ENCODE results near the gene ZNF552.
"Not testable (repeated sequence)": the region's sequence is repeated elsewhere in the genome, so short reads cannot be mapped to it uniquely, and the experiment has no call there.

The ZNF552 gene

GRCh38 chr19:57802269-57802668 is 12.4 kb downstream of the ZNF552 start:
- H3K4me2 ChIP-seq (ENCODE audit: low read depth, low read length, poor library complexity, severe bottlenecking): no peak overlapping the region
- no peak overlapping the region for H3K9ac ChIP-seq (ENCODE audit: low read depth, low read length, poor library complexity, severe bottlenecking)
- H4K20me1 ChIP-seq (ENCODE audit: insufficient read depth, low read length, poor library complexity, severe bottlenecking): no peaks in the 10 kb centered on the region
- TF ChIP-seq CTCF (conservative IDR thresholded peaks at IDR 0.05; ENCODE audit: low read length): no peak
- no peak for TF ChIP-seq EZH2phosphoT487 (IDR thresholded peaks at IDR 0.05; ENCODE audit: borderline replicate concordance)
- H3K79me2 ChIP-seq (ENCODE audit: insufficient read depth, low read length): no peaks in the 10 kb centered on the region
- no peaks in the 10 kb centered on the region for H3K9me2 ChIP-seq (replicated peaks; ENCODE audit: low read depth, low read length)
- no peaks in the 10 kb centered on the region for H3K4me1 ChIP-seq (ENCODE audit: insufficient read depth, low read length, poor library complexity, severe bottlenecking)
- no peaks in the 10 kb centered on the region for H3K9me3 ChIP-seq (ENCODE audit: insufficient read depth, low read depth, low read length)
- no peaks in the 10 kb centered on the region for H3F3A ChIP-seq (ENCODE audit: low read depth)
- H3K27me3 ChIP-seq (ENCODE audit: insufficient read depth, low read length, poor library complexity, severe bottlenecking): no peaks in the 10 kb centered on the region
- no peak overlapping the region for H2AFZ ChIP-seq (ENCODE audit: low read length)
- no peaks in the 10 kb centered on the region; the same call in 1 of the 2 replicates for H3K36me3 ChIP-seq (ENCODE audit: insufficient read depth, low read length)
- H3K4me3 ChIP-seq (ENCODE audit: low read length, poor library complexity, severe bottlenecking): no peak overlapping the region

DNA sequence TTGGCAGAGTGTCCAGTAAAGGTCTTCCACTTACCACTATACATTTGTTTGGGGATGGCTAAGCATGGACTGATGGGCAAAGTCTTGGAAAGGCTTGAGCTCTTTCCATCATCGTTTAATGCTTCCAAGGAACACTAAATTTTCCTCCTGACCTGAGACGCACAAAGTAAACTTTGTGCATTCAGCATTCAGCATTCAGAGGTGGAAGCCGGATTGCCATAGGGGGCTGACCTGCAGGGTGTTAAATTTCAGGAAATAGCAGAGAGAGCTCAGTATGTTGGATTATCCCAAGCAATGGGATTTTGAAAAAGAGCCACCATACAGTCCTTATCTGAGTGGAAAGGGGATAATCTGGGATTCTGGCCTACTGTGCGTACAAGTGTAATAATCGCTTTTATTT is 14.0 kb downstream of the ZNF552 start:
- Histone ChIP-seq H3K4me3 (ENCODE audit: low read length, poor library complexity, severe bottlenecking) (no peak overlapping the region), H3K79me2 (ENCODE audit: insufficient read depth, low read length) (no peaks in the 10 kb centered on the region), H3K4me1 (ENCODE audit: insufficient read depth, low read length, poor library complexity, severe bottlenecking) (no peaks in the 10 kb centered on the region), H3K9ac (ENCODE audit: low read depth, low read length, poor library complexity, severe bottlenecking) (no peak overlapping the region), H3K27me3 (ENCODE audit: insufficient read depth, low read length, poor library complexity, severe bottlenecking) (no peaks in the 10 kb centered on the region), H3K9me2 (replicated peaks; ENCODE audit: low read depth, low read length) (no peaks in the 10 kb centered on the region), H4K20me1 (ENCODE audit: insufficient read depth, low read length, poor library complexity, severe bottlenecking) (no peaks in the 10 kb centered on the region), H3K36me3 (ENCODE audit: insufficient read depth, low read length) (peaks cover 6% of the 10 kb centered on the region; the same call in 1 of the 2 replicates), H2AFZ (ENCODE audit: low read length) (no peak overlapping the region), H3K4me2 (ENCODE audit: low read depth, low read length, poor library complexity, severe bottlenecking) (no peak overlapping the region), H3F3A (ENCODE audit: low read depth) (no peaks in the 10 kb centered on the region), H3K9me3 (ENCODE audit: insufficient read depth, low read depth, low read length) (no peaks in the 10 kb centered on the region)
- no peak for TF ChIP-seq CTCF (conservative IDR thresholded peaks at IDR 0.05; ENCODE audit: low read length)
- TF ChIP-seq EZH2phosphoT487 (IDR thresholded peaks at IDR 0.05; ENCODE audit: borderline replicate concordance): no peak

DNA sequence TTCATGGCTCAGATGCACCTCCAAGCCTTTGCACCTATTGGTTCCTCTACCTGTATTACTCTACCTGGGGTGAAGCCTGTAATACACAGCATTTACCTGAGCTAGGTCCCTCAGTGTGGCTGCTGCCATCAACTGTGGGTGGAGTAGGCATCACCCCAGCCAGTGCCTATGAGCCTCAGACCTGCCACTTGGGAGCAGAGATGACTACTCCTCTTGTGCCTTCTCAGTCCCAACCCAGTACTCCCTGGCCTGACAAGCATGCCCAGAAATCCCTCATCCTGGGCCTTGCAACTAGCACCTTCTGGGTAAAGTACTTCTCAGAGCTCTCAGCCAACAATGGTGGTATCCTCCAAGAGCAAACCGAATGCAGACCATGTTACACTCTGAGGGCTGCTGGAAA is 18.1 kb downstream of the ZNF552 start:
- H3K4me3 ChIP-seq (ENCODE audit: low read length, poor library complexity, severe bottlenecking); H3K9ac ChIP-seq (ENCODE audit: low read depth, low read length, poor library complexity, severe bottlenecking); H3K9me2 ChIP-seq (replicated peaks; ENCODE audit: low read depth, low read length); H3K79me2 ChIP-seq (ENCODE audit: insufficient read depth, low read length); H3K9me3 ChIP-seq (ENCODE audit: insufficient read depth, low read depth, low read length); H3K27me3 ChIP-seq (ENCODE audit: insufficient read depth, low read length, poor library complexity, severe bottlenecking); H3K4me2 ChIP-seq (ENCODE audit: low read depth, low read length, poor library complexity, severe bottlenecking); H2AFZ ChIP-seq (ENCODE audit: low read length); H4K20me1 ChIP-seq (ENCODE audit: insufficient read depth, low read length, poor library complexity, severe bottlenecking); H3K4me1 ChIP-seq (ENCODE audit: insufficient read depth, low read length, poor library complexity, severe bottlenecking); H3F3A ChIP-seq (ENCODE audit: low read depth): not testable (repeated sequence)
- H3K36me3 ChIP-seq (ENCODE audit: insufficient read depth, low read length): peaks cover 10% of the 10 kb centered on the region; the same call in 1 of the 2 replicates

DNA sequence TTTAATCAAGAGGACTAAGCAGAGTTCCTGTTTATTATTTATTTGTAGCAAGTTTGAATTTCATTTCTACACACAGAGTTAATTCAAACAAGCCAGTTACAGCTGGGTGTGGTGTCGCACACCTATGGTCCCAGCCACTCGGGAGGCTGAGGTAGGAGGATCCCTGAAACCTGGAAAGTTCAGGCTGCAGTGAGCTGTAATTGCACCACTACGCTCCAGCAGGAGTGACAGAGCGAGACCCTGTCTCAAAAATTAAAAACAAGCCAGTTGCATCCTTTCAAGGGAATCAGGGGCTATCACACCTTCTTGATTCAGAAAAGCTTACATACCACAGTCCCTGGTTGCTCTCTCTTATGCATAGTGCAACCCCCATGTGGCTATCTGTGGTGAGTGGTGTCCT is 25.4 kb downstream of the ZNF552 start:
- Histone ChIP-seq H3K27me3 (ENCODE audit: insufficient read depth, low read length, poor library complexity, severe bottlenecking) (no peaks in the 10 kb centered on the region), H3K36me3 (ENCODE audit: insufficient read depth, low read length) (peaks cover 4% of the 10 kb centered on the region; the same call in 1 of the 2 replicates), H3K4me1 (ENCODE audit: insufficient read depth, low read length, poor library complexity, severe bottlenecking) (no peaks in the 10 kb centered on the region), H3K9ac (ENCODE audit: low read depth, low read length, poor library complexity, severe bottlenecking) (no peak overlapping the region), H3K4me3 (ENCODE audit: low read length, poor library complexity, severe bottlenecking) (no peak overlapping the region), H3K9me3 (ENCODE audit: insufficient read depth, low read depth, low read length) (no peaks in the 10 kb centered on the region), H2AFZ (ENCODE audit: low read length) (no peak overlapping the region), H3F3A (ENCODE audit: low read depth) (no peaks in the 10 kb centered on the region), H4K20me1 (ENCODE audit: insufficient read depth, low read length, poor library complexity, severe bottlenecking) (no peaks in the 10 kb centered on the region), H3K9me2 (replicated peaks; ENCODE audit: low read depth, low read length) (no peaks in the 10 kb centered on the region), H3K79me2 (ENCODE audit: insufficient read depth, low read length) (0 out of 2 replicates have a peak, but pooled peaks cover 3% of the 10 kb centered on the region), H3K4me2 (ENCODE audit: low read depth, low read length, poor library complexity, severe bottlenecking) (no peak overlapping the region)
- TF ChIP-seq EZH2phosphoT487 (IDR thresholded peaks at IDR 0.05; ENCODE audit: borderline replicate concordance) (no peak), CTCF (conservative IDR thresholded peaks at IDR 0.05; ENCODE audit: low read length) (no peak)
